ENCODE results near the gene QSOX1.

Gene QSOX1

DNA sequence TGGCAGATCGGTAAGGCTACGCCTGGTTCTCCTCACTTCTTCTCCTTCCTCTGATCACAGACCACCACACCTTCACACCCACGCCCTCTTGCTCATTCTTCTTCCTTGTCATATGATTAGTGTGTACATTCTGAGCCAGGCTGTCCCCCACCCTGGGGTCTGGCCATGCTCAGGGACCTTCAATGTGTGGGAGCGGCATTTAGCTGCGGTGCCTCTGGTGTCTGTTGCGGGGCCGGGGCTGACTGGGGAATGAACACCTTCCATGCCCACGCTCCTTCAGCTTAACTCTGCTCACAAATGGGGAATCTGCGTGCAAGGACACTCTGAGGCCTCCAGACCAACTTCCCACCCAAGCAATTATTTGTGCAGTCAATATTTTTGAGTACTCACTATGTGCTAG, 29.4 kb downstream of the QSOX1 start:
- H3K4me1 Mint-ChIP-seq, result no peaks in the 10 kb centered on the region
- peaks cover 12% of the 10 kb centered on the region for H3K36me3 Mint-ChIP-seq (ENCODE audit: low read depth)
- H3K27ac Mint-ChIP-seq, result no peak overlapping the region
- TF ChIP-seq, protein P1, sequence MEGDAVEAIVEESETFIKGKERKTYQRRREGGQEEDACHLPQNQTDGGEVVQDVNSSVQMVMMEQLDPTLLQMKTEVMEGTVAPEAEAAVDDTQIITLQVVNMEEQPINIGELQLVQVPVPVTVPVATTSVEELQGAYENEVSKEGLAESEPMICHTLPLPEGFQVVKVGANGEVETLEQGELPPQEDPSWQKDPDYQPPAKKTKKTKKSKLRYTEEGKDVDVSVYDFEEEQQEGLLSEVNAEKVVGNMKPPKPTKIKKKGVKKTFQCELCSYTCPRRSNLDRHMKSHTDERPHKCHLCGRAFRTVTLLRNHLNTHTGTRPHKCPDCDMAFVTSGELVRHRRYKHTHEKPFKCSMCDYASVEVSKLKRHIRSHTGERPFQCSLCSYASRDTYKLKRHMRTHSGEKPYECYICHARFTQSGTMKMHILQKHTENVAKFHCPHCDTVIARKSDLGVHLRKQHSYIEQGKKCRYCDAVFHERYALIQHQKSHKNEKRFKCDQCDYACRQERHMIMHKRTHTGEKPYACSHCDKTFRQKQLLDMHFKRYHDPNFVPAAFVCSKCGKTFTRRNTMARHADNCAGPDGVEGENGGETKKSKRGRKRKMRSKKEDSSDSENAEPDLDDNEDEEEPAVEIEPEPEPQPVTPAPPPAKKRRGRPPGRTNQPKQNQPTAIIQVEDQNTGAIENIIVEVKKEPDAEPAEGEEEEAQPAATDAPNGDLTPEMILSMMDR (IDR thresholded peaks at IDR 0.05; ENCODE audit: unreplicated experiment in 3 of 3), result no peak
- H3K27me3 Mint-ChIP-seq (ENCODE audit: low read depth), result no peaks in the 10 kb centered on the region
- H3K4me3 Mint-ChIP-seq, result no peak overlapping the region
- H3K9me3 Mint-ChIP-seq, result no peaks in the 10 kb centered on the region

DNA sequence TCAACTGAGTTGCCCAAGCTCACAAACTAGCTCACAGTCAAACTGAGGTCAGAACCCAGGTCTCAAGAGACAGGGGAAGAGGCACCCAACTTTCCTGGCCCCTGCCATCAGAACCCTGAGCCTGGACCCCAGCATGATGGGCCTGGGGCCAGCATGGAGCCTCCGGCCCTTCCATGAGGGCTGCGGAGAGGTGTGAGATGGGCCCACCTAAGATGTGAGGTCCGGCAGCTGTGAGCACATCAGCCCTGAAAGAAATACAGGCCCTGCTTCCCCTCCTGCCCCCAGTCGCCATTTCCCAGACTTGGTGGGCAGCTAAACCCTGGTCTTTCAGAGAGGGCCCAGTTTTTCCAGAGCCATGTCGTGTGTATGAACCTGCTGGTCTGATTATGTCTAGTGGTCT, 30.6 kb downstream of the QSOX1 start:
- H3K36me3 Mint-ChIP-seq (ENCODE audit: low read depth), result peaks cover 16% of the 10 kb centered on the region
- no peak overlapping the region for H3K4me3 Mint-ChIP-seq
- H3K27ac Mint-ChIP-seq, result no peak overlapping the region
- H3K9me3 Mint-ChIP-seq, result no peaks in the 10 kb centered on the region
- H3K4me1 Mint-ChIP-seq, result no peaks in the 10 kb centered on the region
- H3K27me3 Mint-ChIP-seq (ENCODE audit: low read depth), result no peaks in the 10 kb centered on the region
- TF ChIP-seq, protein P1 (IDR thresholded peaks at IDR 0.05; ENCODE audit: unreplicated experiment in 3 of 3), result no peak

DNA sequence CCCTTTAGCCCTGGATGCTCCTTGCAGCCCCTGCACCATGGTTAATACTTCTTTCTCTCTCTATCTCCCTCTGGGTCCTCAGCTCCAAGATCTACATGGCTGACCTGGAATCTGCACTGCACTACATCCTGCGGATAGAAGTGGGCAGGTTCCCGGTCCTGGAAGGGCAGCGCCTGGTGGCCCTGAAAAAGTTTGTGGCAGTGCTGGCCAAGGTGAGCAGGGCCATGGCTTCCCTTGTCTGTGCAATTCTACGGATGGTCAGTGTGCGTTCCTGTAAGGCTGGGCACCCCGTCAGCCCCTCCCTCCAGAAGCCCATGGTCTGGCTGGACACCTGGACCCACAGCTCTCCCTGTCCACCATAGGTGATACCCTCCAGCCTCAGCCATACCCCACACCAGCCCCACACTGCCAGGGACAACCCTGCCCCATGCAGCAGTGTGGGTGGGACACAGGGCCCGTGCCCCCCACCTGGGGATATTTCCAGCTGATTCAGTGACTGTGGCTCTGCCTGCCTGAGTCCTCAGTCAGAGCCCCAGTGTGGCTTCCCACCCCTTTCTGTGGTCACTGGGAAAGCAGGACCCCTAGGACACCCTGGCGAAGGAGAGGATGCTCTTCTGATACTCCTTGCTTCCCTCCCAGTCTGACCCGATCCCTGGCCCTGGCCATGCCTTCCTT, 31.4 kb downstream of the QSOX1 start:
- peaks cover 19% of the 10 kb centered on the region for H3K36me3 Mint-ChIP-seq (ENCODE audit: low read depth)
- no peaks in the 10 kb centered on the region for H3K27me3 Mint-ChIP-seq (ENCODE audit: low read depth)
- no peak overlapping the region for H3K27ac Mint-ChIP-seq
- no peaks in the 10 kb centered on the region for H3K4me1 Mint-ChIP-seq
- TF ChIP-seq, protein P1 (IDR thresholded peaks at IDR 0.05; ENCODE audit: unreplicated experiment in 3 of 3), result no peak
- H3K4me3 Mint-ChIP-seq, result no peak overlapping the region
- no peaks in the 10 kb centered on the region for H3K9me3 Mint-ChIP-seq

DNA sequence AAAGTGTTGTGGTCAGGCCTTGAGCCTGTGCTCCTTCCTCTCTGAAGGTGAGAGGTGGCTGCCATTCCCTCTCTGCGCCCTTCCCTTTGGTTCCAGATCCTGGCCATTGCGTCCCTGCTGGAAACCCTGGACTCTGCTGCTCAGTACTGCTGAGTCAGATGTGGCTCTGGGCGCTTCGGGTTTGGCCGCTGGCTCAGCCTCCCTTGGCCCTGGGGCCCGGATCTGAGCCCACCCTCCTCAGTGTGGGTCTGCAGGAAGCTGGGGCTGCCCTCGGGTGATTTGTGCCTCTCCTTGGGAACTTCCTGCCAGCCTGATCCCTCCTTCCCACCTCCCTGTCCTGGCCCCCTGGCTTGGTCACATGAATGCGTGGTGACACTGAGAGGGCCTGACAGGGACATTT, 32.2 kb downstream of the QSOX1 start:
- Mint-ChIP-seq H3K27me3 (ENCODE audit: low read depth) (no peaks in the 10 kb centered on the region), H3K9me3 (no peaks in the 10 kb centered on the region), H3K4me1 (no peaks in the 10 kb centered on the region), H3K36me3 (ENCODE audit: low read depth) (peaks cover 26% of the 10 kb centered on the region), H3K27ac (no peak overlapping the region), H3K4me3 (no peak overlapping the region)
- TF ChIP-seq, protein P1 (IDR thresholded peaks at IDR 0.05; ENCODE audit: unreplicated experiment in 3 of 3), result no peak

DNA sequence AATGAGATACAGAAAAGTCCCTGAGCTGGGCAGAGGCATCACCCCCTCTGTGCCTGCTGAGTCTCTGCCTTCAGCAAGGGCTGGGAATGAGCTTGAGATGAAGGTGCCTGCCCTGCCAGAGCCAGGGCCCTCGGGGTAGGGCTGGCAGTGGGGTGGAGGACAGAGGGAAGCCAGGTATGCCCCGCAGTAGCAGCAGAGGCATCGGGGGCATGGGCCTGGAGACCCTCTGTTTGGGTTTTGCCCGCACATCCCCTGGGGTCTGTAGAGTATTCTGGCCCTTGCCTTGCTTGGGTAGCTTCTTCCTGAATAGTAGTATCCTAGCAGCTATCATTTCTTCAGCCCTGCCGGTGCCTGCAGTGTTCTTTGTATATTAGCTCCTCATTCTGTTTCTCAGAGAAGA, 33.0 kb downstream of the QSOX1 start:
- H3K27ac Mint-ChIP-seq, result no peak overlapping the region
- H3K4me3 Mint-ChIP-seq, result no peak overlapping the region
- no peaks in the 10 kb centered on the region for H3K4me1 Mint-ChIP-seq
- H3K9me3 Mint-ChIP-seq, result no peaks in the 10 kb centered on the region
- peaks cover 34% of the 10 kb centered on the region for H3K36me3 Mint-ChIP-seq (ENCODE audit: low read depth)
- TF ChIP-seq, protein P1 (IDR thresholded peaks at IDR 0.05; ENCODE audit: unreplicated experiment in 3 of 3), result no peak
- H3K27me3 Mint-ChIP-seq (ENCODE audit: low read depth), result no peaks in the 10 kb centered on the region

DNA sequence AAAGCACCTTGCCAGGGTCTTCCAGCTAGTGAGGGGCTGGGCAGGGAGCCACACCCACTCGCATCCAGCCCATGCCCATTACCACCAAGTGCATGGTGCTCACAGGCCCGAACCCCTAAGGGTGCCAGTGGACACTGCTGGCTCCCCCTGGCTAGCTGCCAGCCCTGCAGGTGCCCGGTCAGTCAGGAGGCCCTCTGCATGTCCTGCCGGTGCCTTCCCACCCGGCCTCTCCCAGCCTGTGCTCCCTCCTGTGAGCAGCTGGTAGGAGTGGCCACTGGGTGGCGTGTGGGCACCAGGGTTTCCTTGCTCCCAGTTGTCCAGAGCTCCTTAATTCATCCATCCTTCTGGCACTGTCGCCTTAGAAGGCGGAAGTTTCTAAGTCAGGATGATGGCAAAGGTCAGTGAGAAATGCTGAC, 33.4 kb downstream of the QSOX1 start:
- TF ChIP-seq, protein P1 (IDR thresholded peaks at IDR 0.05; ENCODE audit: unreplicated experiment in 3 of 3), result peak; percentile 75 to 91 (median 82)
- Mint-ChIP-seq H3K27me3 (ENCODE audit: low read depth) (no peaks in the 10 kb centered on the region), H3K27ac (no peak overlapping the region)

More for the DNA sequence above, 33.4 kb downstream of the QSOX1 start:
- no peaks in the 10 kb centered on the region for H3K9me3 Mint-ChIP-seq
- H3K4me3 Mint-ChIP-seq, result no peak overlapping the region
- H3K4me1 Mint-ChIP-seq, result no peaks in the 10 kb centered on the region
- H3K36me3 Mint-ChIP-seq (ENCODE audit: low read depth), result peaks cover 39% of the 10 kb centered on the region
